B cell (primary cell): ENCODE data around the gene NANOS3. TPM values are rescaled to one million over a fixed set of nuclear protein-coding genes. Genes with fewer than 3 reads are reported as not detected.

Source experiments
- ATAC-seq: fragments of 200-7000 bp; cut with Tn5 transposase; one replicate; pipeline ENCODE4 v1.10.0; 2021; ENCODE audit warnings: low read depth, mild to moderate bottlenecking, moderate number of reproducible peaks, moderate library complexity
- CTCF ChIA-PET: fragments of 350-600 bp; sonication (Branson Sonifier 250); formaldehyde crosslinking; loops from one replicate; lab custom pipeline; 2021; ENCODE audit warnings: antibody characterized with exemption, inconsistent platforms; lab: Charles Lee
- POLR2A ChIA-PET: fragments of 350-600 bp; sonication (Branson Sonifier 250); formaldehyde crosslinking; loops from one replicate; lab custom pipeline; 2021; ENCODE audit warnings: antibody characterized with exemption; lab: Charles Lee
- DNase-seq: peaks from one replicate; pipeline ENCODE4 v3.0.0; 2013
- H2AFZ ChIP-seq: 2 replicates; pipeline ENCODE4 v1.6.1; 2012; ENCODE audit warnings: mild to moderate bottlenecking, low read depth, low read length; ENCODE audit not compliant: insufficient read depth, poor library complexity, severe bottlenecking
- H3K27ac ChIP-seq, 2 donors: 1 replicate in 1 of 2; 2 replicates in 1 of 2; pipeline ENCODE4 v1.5.1; 2012 to 2013; ENCODE audit warnings: low read length in 2 of 2, mild to moderate bottlenecking in 2 of 2, moderate library complexity in 1 of 2
- H3K27me3 ChIP-seq, 4 experiments: fragments of 200-600 bp in 1 of 4; sonication (generic) in 1 of 4; replicated peaks in 1 of 4; 1 replicate in 2 of 4; 2 replicates in 2 of 4; pipeline versions ENCODE4 v1.6.1 to v1.7.0; 2013 to 2016; ENCODE audit warnings: low read length in 3 of 4, mild to moderate bottlenecking in 2 of 4, mixed read lengths in 1 of 4, moderate library complexity in 1 of 4; ENCODE audit not compliant: insufficient read depth in 4 of 4, control insufficient read depth in 3 of 4; ENCODE audit errors: control extremely low read depth in 1 of 4
- H3K36me3 ChIP-seq, 2 experiments: replicated peaks in 1 of 2; 1 replicate in 1 of 2; 2 replicates in 1 of 2; pipeline versions ENCODE4 v1.6.1 to v1.7.1; 2013; ENCODE audit warnings: low read length in 1 of 2; ENCODE audit not compliant: insufficient read depth in 2 of 2, control insufficient read depth in 1 of 2; ENCODE audit errors: control extremely low read depth in 1 of 2, extremely low read depth in 1 of 2
- H3K4me1 ChIP-seq, 2 donors: fragments of 200-600 bp in 1 of 2; sonication (generic) in 1 of 2; 1 replicate in 1 of 2; 2 replicates in 1 of 2; pipeline versions ENCODE4 v1.5.1 to v1.6.1; 2013 to 2017; ENCODE audit warnings: low read length in 2 of 2; ENCODE audit not compliant: control insufficient read depth in 2 of 2, insufficient read depth in 2 of 2
- H3K4me2 ChIP-seq: replicated peaks from 2 replicates; pipeline ENCODE3; 2012; ENCODE audit warnings: mild to moderate bottlenecking, low read depth, low read length; ENCODE audit not compliant: poor library complexity, severe bottlenecking
- H3K4me3 ChIP-seq, 5 experiments: fragments of 200-600 bp in 1 of 5; sonication (generic) in 1 of 5; 1 replicate in 3 of 5; 2 replicates in 2 of 5; pipeline versions ENCODE4 v1.5.1 to v1.7.0; 2011 to 2016; ENCODE audit warnings: low read length in 4 of 5, mild to moderate bottlenecking in 4 of 5, low read depth in 2 of 5, control low read depth in 1 of 5, moderate library complexity in 1 of 5; ENCODE audit not compliant: insufficient read depth in 1 of 5; ENCODE audit errors: control extremely low read depth in 1 of 5, extremely low read depth in 1 of 5
- H3K79me2 ChIP-seq: fragments of 200-600 bp; sonication (generic); one replicate; pipeline ENCODE4 v1.6.0; 2016; ENCODE audit warnings: low read length; ENCODE audit not compliant: control insufficient read depth, insufficient read depth
- H3K9ac ChIP-seq: fragments of 200-600 bp; sonication (generic); 2 replicates; pipeline ENCODE4 v1.6.1; 2017; ENCODE audit warnings: mild to moderate bottlenecking, low read length, moderate library complexity
- H3K9me3 ChIP-seq, 3 donors: one replicate each; pipeline versions ENCODE4 v1.6.1 to v1.7.1; 2013; ENCODE audit warnings: low read length in 2 of 3; ENCODE audit not compliant: control insufficient read depth in 2 of 3, insufficient read depth in 1 of 3; ENCODE audit errors: control extremely low read depth in 1 of 3
- H4K20me1 ChIP-seq: 2 replicates; pipeline ENCODE4 v1.6.0; 2012; ENCODE audit warnings: mild to moderate bottlenecking, low read length; ENCODE audit not compliant: insufficient read depth, control insufficient read depth, poor library complexity, severe bottlenecking
- H3K27ac Mint-ChIP-seq: one replicate; pipeline ENCODE4 v1.8.0; 2021; ENCODE audit warnings: mixed read lengths
- H3K27me3 Mint-ChIP-seq: one replicate; pipeline ENCODE4 v1.8.0; 2021; ENCODE audit warnings: mixed read lengths
- H3K4me1 Mint-ChIP-seq: one replicate; pipeline ENCODE4 v1.8.0; 2021; ENCODE audit warnings: mixed read lengths
- H3K4me3 Mint-ChIP-seq: one replicate; pipeline ENCODE4 v1.8.0; 2021; ENCODE audit warnings: mixed read lengths
- H3K9me3 Mint-ChIP-seq: one replicate; pipeline ENCODE4 v1.8.0; 2022; ENCODE audit warnings: mixed read lengths; ENCODE audit not compliant: insufficient read depth
- EZH2 ChIP-seq: IDR thresholded peaks from 2 replicates; pipeline ENCODE4 v1.6.1; 2012; ENCODE audit warnings: borderline replicate concordance, low read depth, mild to moderate bottlenecking, moderate library complexity, low read length; ENCODE audit not compliant: insufficient read depth, poor library complexity, severe bottlenecking
- WGBS: methylation state at CpG from one replicate; pipeline ENCODE4 v1.1.5; 2013; ENCODE audit warnings: missing lambda C conversion rate; ENCODE audit not compliant: insufficient coverage; 5-methylcytosine and 5-hydroxymethylcytosine counted together
- intact Hi-C: fragments of 100-400 bp; cut with micrococcal nuclease; formaldehyde crosslinking; loops from one replicate; pipeline ENCODE4 v1.10.0; 2022
- polyA plus RNA-seq: library from polyadenylated mRNA; depleted of rRNA; stranded (reverse); fragments of >200 nt; gene quantifications from 2 replicates; pipeline ENCODE4 v1.2.3, GENCODE V29; 2012
- total RNA-seq, 2 donors: library from RNA; stranded (reverse); fragments of 120-200 nt in 1 of 2; gene quantifications; 1 replicate in 1 of 2; 2 replicates in 1 of 2; pipeline versions ENCODE4 v1.2.3 to v1.2.4, GENCODE V29; 2013 to 2022
- TF ChIP-seq, protein P1 (sequence below): fragments of 200-600 bp; IDR thresholded peaks from one replicate; pipeline ENCODE4 v1.8.0; 2022; ENCODE audit warnings: antibody characterized with exemption, mild to moderate bottlenecking

Gene NANOS3
- total and polyA plus RNA-seq, 2 donors (not counting 1 experiment from before 2014, with no cell fraction given): 0.49 TPM; not detected in 1

DNA sequence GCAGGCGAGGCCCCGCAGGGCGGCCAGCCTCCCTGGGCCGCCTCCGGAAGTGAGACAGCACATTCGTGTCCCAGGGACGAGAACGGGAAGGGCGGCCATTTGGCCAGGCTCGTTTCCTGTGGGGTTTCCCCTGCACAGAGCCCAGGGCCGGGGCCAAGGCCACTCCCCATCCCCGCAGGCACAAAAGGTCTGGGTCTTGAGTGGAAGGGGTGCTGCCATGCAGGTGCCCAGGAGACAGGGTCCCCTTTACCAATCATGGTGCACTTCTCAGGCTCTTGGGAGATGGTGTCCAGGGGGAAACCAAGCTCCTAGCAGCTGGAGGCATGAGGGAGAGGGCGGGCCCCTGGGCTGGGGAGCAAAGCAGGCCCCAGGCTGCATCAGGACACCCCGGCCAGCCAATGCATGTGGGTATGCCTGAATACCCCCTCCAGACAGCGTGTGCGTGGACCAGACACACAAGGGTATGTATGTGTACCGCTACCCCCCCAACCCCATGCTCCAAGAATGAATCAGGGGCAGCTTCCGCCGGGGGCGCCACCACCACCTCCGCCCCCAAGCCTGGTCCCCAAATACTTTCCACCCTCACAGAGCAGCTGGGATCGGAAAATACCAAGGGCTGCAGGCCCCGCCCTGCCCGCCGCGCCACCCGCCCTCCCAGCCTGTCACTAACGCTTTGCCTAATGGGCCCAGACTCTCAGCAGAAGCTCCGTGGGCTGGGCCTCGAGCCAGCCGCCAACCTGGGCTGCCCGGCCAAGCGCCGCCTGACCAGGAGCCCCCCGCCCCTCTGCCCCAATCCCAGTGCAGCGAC, 37.6 kb upstream of the NANOS3 start:
- Mint-ChIP-seq H3K27ac (peak overlapping the region; percentile 95), H3K9me3 (no peaks in the 10 kb centered on the region), H3K27me3 (no peaks in the 10 kb centered on the region), H3K4me1 (peaks cover 66% of the 10 kb centered on the region), H3K4me3 (peak overlapping the region; percentile 88)
- H3K4me2 ChIP-seq: peak overlapping the region; percentile 97
- WGBS: 2% methylated on average over 32 of the region's 36 CpGs
- H3K27ac ChIP-seq: peak overlapping the region; percentile 93 to 94
- H3K27me3 ChIP-seq: no peaks in the 10 kb centered on the region
- H3K4me1 ChIP-seq: peaks cover 76 to 83% of the 10 kb centered on the region in 2 donors
- peak overlapping the region; percentile 77 for H3K9ac ChIP-seq
- DNase-seq (peak; percentile 82), ATAC-seq (peak; percentile 44)
- ChIA-PET CTCF (interaction anchor here (1.0 to 2.9 kb wide), 5 partner anchors 9 to 55 kb away, joined by 3 to 12 read pairs (median 4); no protein-coding TSS in a partner anchor), POLR2A (interaction anchor here (0.6 to 3.7 kb wide), 10 partner anchors 12 to 1479 kb away, joined by 3 to 14 read pairs (median 5); partner anchors contain the start of gene ZSWIM4)
- H4K20me1 ChIP-seq: peaks cover 9% of the 10 kb centered on the region
- peak overlapping the region; percentile 1 to 75 (median 62) for H3K4me3 ChIP-seq
- TF ChIP-seq, protein P1, sequence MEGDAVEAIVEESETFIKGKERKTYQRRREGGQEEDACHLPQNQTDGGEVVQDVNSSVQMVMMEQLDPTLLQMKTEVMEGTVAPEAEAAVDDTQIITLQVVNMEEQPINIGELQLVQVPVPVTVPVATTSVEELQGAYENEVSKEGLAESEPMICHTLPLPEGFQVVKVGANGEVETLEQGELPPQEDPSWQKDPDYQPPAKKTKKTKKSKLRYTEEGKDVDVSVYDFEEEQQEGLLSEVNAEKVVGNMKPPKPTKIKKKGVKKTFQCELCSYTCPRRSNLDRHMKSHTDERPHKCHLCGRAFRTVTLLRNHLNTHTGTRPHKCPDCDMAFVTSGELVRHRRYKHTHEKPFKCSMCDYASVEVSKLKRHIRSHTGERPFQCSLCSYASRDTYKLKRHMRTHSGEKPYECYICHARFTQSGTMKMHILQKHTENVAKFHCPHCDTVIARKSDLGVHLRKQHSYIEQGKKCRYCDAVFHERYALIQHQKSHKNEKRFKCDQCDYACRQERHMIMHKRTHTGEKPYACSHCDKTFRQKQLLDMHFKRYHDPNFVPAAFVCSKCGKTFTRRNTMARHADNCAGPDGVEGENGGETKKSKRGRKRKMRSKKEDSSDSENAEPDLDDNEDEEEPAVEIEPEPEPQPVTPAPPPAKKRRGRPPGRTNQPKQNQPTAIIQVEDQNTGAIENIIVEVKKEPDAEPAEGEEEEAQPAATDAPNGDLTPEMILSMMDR: no peak
- TF ChIP-seq EZH2: no peak
- no peaks in the 10 kb centered on the region for H3K36me3 ChIP-seq
- no peaks in the 10 kb centered on the region for H3K9me3 ChIP-seq
- peaks cover 33% of the 10 kb centered on the region for H3K79me2 ChIP-seq
- intact Hi-C loops: loop anchor here (1.0 to 5.0 kb wide), 2 partner anchors 147 to 1047 kb away; partner anchors contain the start of gene JUNB
- no peak overlapping the region for H2AFZ ChIP-seq

DNA sequence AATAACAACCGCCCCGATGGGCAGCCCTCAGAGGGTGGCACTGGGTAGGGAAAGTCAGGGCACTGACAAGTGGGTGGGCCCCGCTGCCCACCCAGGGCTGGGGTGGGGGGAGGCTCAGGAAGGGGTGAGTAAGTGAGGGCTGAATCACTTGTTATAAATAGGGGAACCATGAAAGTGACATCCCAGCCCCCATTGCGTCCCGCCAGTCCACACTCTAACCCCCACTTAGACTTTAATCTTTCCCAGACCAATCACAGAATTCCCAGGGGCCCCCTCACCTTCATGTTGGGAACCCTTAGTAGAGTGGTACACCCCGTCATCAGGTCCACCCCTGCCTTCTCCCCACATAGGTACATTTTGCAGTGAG, 37.0 kb upstream of the NANOS3 start:
- POLR2A ChIA-PET: interaction anchor here (0.6 to 3.7 kb wide), 6 partner anchors 45 to 1478 kb away, joined by 3 to 14 read pairs (median 6); partner anchors contain the start of gene ZSWIM4
- DNase-seq: no peak

More for the DNA sequence above, 37.0 kb upstream of the NANOS3 start:
- H3K4me3 ChIP-seq: peak overlapping the region; percentile 21 to 75 (median 62)
- no peaks in the 10 kb centered on the region for H3K9me3 ChIP-seq
- peak overlapping the region; percentile 88 for H3K4me3 Mint-ChIP-seq
- ATAC-seq: peak; percentile 8
- WGBS: 13% methylated on average over 4 of the region's 6 CpGs
- H3K9ac ChIP-seq: peak overlapping the region; percentile 77
- CTCF ChIA-PET: interaction anchor here (1.0 to 2.9 kb wide), 4 partner anchors 22 to 55 kb away, joined by 3 to 12 read pairs (median 4); no protein-coding TSS in a partner anchor
- peaks cover 9% of the 10 kb centered on the region for H4K20me1 ChIP-seq
- H3K4me1 Mint-ChIP-seq: peaks cover 69% of the 10 kb centered on the region
- no peaks in the 10 kb centered on the region for H3K9me3 Mint-ChIP-seq
- peak overlapping the region; percentile 97 for H3K4me2 ChIP-seq
- H3K27ac Mint-ChIP-seq: peak overlapping the region; percentile 95
- no peaks in the 10 kb centered on the region for H3K36me3 ChIP-seq
- intact Hi-C loops: loop anchor here (1.0 to 5.0 kb wide), 2 partner anchors 146 to 1048 kb away; partner anchors contain the start of gene JUNB
- no peak for TF ChIP-seq EZH2
- TF ChIP-seq, protein P1: no peak
- peaks cover 32% of the 10 kb centered on the region for H3K79me2 ChIP-seq
- H3K27ac ChIP-seq: peak overlapping the region; percentile 93 to 94
- no peaks in the 10 kb centered on the region for H3K27me3 ChIP-seq
- H2AFZ ChIP-seq: no peak overlapping the region
- peaks cover 74 to 88% of the 10 kb centered on the region in 2 donors for H3K4me1 ChIP-seq
- no peaks in the 10 kb centered on the region for H3K27me3 Mint-ChIP-seq
